Naive thymus-derived CD4-positive, alpha-beta T cell (primary cell): Measurements from ENCODE around the gene TLR9. TPM values are rescaled to one million over a fixed set of nuclear protein-coding genes. Genes with fewer than 3 reads are reported as not detected.

Source experiments
- ATAC-seq: fragments of 150-1000 bp; cut with Tn5 transposase; 2 replicates; pipeline ENCODE4 v1.10.0; 2021; ENCODE audit warnings: mild to moderate bottlenecking, moderate library complexity
- CTCF ChIA-PET: fragments of 350-600 bp; sonication (Branson Sonifier 250); formaldehyde crosslinking; loops from one replicate; lab custom pipeline; 2021; ENCODE audit warnings: antibody characterized with exemption; lab: Charles Lee
- POLR2A ChIA-PET: fragments of 350-600 bp; sonication (Branson Sonifier 250); formaldehyde crosslinking; loops from one replicate; lab custom pipeline; 2021; ENCODE audit warnings: antibody characterized with exemption, inconsistent platforms; lab: Charles Lee
- DNase-seq, 9 donors: peaks; one replicate each; pipeline versions ENCODE4 v3.0.0 to v3.0.0-alpha.2; 2020 to 2022; ENCODE audit warnings: mixed read lengths in 1 of 9
- H3K27ac ChIP-seq: one replicate; pipeline ENCODE4 v1.7.0; 2013; ENCODE audit warnings: mild to moderate bottlenecking, low read depth, low read length, moderate library complexity
- H3K27me3 ChIP-seq, 2 donors: one replicate each; pipeline ENCODE4 v1.7.0; 2013; ENCODE audit warnings: low read length in 2 of 2, mild to moderate bottlenecking in 2 of 2, moderate library complexity in 2 of 2; ENCODE audit not compliant: control insufficient read depth in 2 of 2, insufficient read depth in 2 of 2
- H3K36me3 ChIP-seq, 3 experiments: 1 replicate in 2 of 3; 2 replicates in 1 of 3; pipeline ENCODE4 v1.7.0; 2013; ENCODE audit warnings: low read length in 3 of 3, mild to moderate bottlenecking in 3 of 3, moderate library complexity in 1 of 3; ENCODE audit not compliant: insufficient read depth in 3 of 3, control insufficient read depth in 2 of 3
- H3K4me1 ChIP-seq, 2 donors: one replicate each; pipeline ENCODE4 v1.7.0; 2013; ENCODE audit warnings: low read length in 2 of 2, mild to moderate bottlenecking in 2 of 2, moderate library complexity in 1 of 2; ENCODE audit not compliant: control insufficient read depth in 2 of 2, insufficient read depth in 2 of 2
- H3K4me3 ChIP-seq: 2 replicates; pipeline ENCODE4 v1.7.0; 2013; ENCODE audit warnings: mild to moderate bottlenecking, low read length
- H3K9me3 ChIP-seq, 3 experiments: 1 replicate in 2 of 3; 2 replicates in 1 of 3; pipeline ENCODE4 v1.7.0; 2013; ENCODE audit warnings: low read length in 3 of 3; ENCODE audit not compliant: control insufficient read depth in 2 of 3
- H3K27ac Mint-ChIP-seq, 9 donors: one replicate each; pipeline ENCODE4 v1.8.0; 2020 to 2022; ENCODE audit warnings: mixed read lengths in 9 of 9, mild to moderate bottlenecking in 8 of 9, moderate library complexity in 5 of 9, inconsistent platforms in 2 of 9
- H3K27me3 Mint-ChIP-seq, 5 donors: one replicate each; pipeline ENCODE4 v1.8.0; 2021 to 2022; ENCODE audit warnings: mixed read lengths in 5 of 5, mild to moderate bottlenecking in 1 of 5
- H3K36me3 Mint-ChIP-seq, 5 donors: one replicate each; pipeline ENCODE4 v1.8.0; 2020 to 2022; ENCODE audit warnings: mixed read lengths in 5 of 5, mild to moderate bottlenecking in 3 of 5, inconsistent platforms in 1 of 5
- H3K4me1 Mint-ChIP-seq, 7 donors: one replicate each; pipeline ENCODE4 v1.8.0; 2020 to 2022; ENCODE audit warnings: mixed read lengths in 7 of 7, mild to moderate bottlenecking in 3 of 7, inconsistent platforms in 1 of 7
- H3K4me3 Mint-ChIP-seq, 10 donors: one replicate each; pipeline ENCODE4 v1.8.0; 2020 to 2022; ENCODE audit warnings: mild to moderate bottlenecking in 10 of 10, mixed read lengths in 10 of 10, moderate library complexity in 6 of 10, inconsistent platforms in 2 of 10
- H3K9me3 Mint-ChIP-seq, 11 donors: one replicate each; pipeline ENCODE4 v1.8.0; 2020 to 2022; ENCODE audit warnings: mixed read lengths in 11 of 11, mild to moderate bottlenecking in 4 of 11, inconsistent platforms in 1 of 11, moderate library complexity in 1 of 11
- intact Hi-C, 2 donors: fragments of 100-400 bp; cut with micrococcal nuclease; formaldehyde crosslinking; loops; one replicate each; pipeline ENCODE4 v1.15.1; 2023
- polyA plus RNA-seq, 2 donors: library from polyadenylated mRNA; unstranded; fragments of 300-500 nt; fragmentation: Illumina TruSeq; gene quantifications; one replicate each; pipeline ENCODE4 v1.2.3, GENCODE V29; 2021
- total RNA-seq, 6 experiments: library from RNA in 5 of 6; stranded (reverse) in 5 of 6; gene quantifications; 1 replicate in 5 of 6; 2 replicates in 1 of 6; pipeline ENCODE4 v1.2.3 and lab custom pipeline; 2021 to 2026

Gene TLR9
- total and polyA plus RNA-seq, 7 experiments from 2014 or later: 0.16 to 2.5 (median 1.2) TPM; not detected in 1

DNA sequence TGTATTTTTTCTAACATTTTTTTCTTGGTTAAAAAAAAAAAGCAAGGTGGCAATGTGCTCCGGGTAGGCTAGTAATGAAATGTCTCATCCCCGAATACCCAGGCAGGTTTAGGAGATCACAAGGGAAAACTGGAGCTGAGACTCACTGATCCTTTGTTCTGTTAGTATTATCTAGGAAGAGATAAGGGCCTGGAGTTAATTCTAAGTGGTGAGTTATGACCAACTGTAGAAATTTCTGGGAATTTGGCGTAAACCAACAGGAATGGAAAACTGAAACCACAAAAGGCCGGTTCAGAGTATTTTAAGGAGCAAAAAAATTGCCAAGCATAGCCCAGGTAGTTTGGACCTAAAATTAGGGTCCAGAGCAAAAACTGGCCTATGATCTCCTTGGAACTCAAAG lies 32.5 kb upstream of the TLR9 start:
- Histone ChIP-seq H3K36me3 (peaks cover 43 to 74% (median 64%) of the 10 kb centered on the region in 3 experiments), H3K9me3 (no peaks in the 10 kb centered on the region), H3K4me1 (peaks cover 49 to 88% of the 10 kb centered on the region in 2 donors), H3K27me3 (no peaks in the 10 kb centered on the region), H3K27ac (peak overlapping the region; percentile 87), H3K4me3 (no peak overlapping the region)
- Mint-ChIP-seq H3K27me3 (peaks cover 0 to 2% (median 0%) of the 10 kb centered on the region in 5 donors), H3K4me3 (peak overlapping the region in 1 of 10 donors; percentile 84), H3K27ac (peak overlapping the region; percentile 34 to 100 (median 93)), H3K4me1 (peaks cover 57 to 100% (median 93%) of the 10 kb centered on the region in 7 donors), H3K36me3 (peaks cover 20 to 78% (median 56%) of the 10 kb centered on the region in 5 donors), H3K9me3 (peaks cover 0 to 4% (median 0%) of the 10 kb centered on the region in 11 donors)
- POLR2A ChIA-PET: interaction anchor here (4.4 to 46.3 kb wide), 3 partner anchors 11 to 26 kb away, joined by 35 to 1418 read pairs (median 58); partner anchors contain the start of genes GLYCTK, PPM1M and WDR82
- DNase-seq (no peak), ATAC-seq (no peak)
- intact Hi-C loops: no loop called here
- CTCF ChIA-PET: interaction anchor here (0.6 to 1.2 kb wide), 2 partner anchors 9 to 12 kb away, joined by 3 read pairs; no protein-coding TSS in a partner anchor

DNA sequence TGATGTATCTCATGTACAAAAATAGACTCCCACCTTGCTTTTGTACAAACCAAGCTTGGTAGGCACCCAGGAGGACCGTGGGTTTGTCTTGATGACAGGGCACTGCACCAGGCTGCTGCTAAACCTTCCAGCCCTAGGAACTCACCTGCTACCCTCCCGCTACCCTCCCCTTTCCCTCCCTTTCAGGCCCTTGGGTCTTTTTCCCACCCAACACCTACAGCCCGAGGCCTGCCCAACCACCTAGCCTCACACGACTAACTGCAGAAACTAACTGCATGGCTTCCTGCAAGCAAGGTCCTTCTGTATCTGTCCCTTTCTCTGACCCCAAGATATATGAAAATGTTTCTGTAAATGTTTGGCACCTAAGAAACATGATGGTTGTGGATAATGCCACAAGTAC lies 31.2 kb upstream of the TLR9 start:
- no peak for ATAC-seq
- Histone ChIP-seq H3K4me1 (peaks cover 47 to 88% of the 10 kb centered on the region in 2 donors), H3K36me3 (peaks cover 43 to 69% (median 58%) of the 10 kb centered on the region in 3 experiments), H3K27ac (peak overlapping the region; percentile 87), H3K9me3 (no peaks in the 10 kb centered on the region), H3K4me3 (no peak overlapping the region), H3K27me3 (no peaks in the 10 kb centered on the region)
- Mint-ChIP-seq H3K27me3 (peaks cover 0 to 4% (median 0%) of the 10 kb centered on the region in 5 donors), H3K4me3 (peak overlapping the region in 8 of 10 donors; percentile 6 to 84 (median 38)), H3K9me3 (peaks cover 0 to 4% (median 0%) of the 10 kb centered on the region in 11 donors), H3K36me3 (peaks cover 14 to 73% (median 56%) of the 10 kb centered on the region in 5 donors), H3K27ac (peak overlapping the region; percentile 61 to 100 (median 97)), H3K4me1 (peaks cover 58 to 100% (median 91%) of the 10 kb centered on the region in 7 donors)
- CTCF ChIA-PET: interaction anchor here (1.2 to 1.5 kb wide), 2 partner anchors 16 to 20 kb away, joined by 3 to 5 read pairs; no protein-coding TSS in a partner anchor
- no peak for DNase-seq
- POLR2A ChIA-PET: interaction anchor here (1.0 to 46.3 kb wide), 6 partner anchors 9 to 27 kb away, joined by 4 to 1418 read pairs (median 21); partner anchors contain the start of genes GLYCTK, PPM1M and WDR82
- intact Hi-C loops: no loop called here

DNA sequence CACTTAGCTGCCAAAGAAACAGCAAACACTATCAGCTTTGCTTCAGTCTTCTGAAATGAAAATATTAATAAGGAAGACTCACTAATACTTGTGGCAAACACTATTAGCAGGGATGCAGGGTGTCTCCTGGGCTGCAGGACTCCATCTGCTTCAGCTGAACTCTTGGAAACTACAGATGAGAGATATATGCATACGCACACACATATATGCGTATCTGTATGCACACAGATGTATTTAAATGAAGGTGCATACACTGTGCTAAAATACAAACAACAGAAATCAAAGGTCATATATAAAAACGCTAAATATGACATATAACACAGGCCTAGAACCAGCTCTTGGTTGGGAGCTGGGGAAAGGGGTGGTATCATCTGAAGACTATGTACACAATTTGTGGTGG lies 30.7 kb upstream of the TLR9 start:
- DNase-seq: no peak
- peak overlapping the region in 6 of 10 donors; percentile 32 to 87 (median 52) for H3K4me3 Mint-ChIP-seq
- Histone ChIP-seq H3K36me3 (peaks cover 42 to 66% (median 54%) of the 10 kb centered on the region in 3 experiments), H3K4me1 (peaks cover 49 to 85% of the 10 kb centered on the region in 2 donors), H3K27ac (peak overlapping the region; percentile 87), H3K9me3 (no peaks in the 10 kb centered on the region), H3K27me3 (no peaks in the 10 kb centered on the region), H3K4me3 (no peak overlapping the region)
- ChIA-PET POLR2A (interaction anchor here (1.0 to 46.3 kb wide), 6 partner anchors 9 to 28 kb away, joined by 4 to 1418 read pairs (median 21); partner anchors contain the start of genes GLYCTK, PPM1M and WDR82), CTCF (interaction anchor here (1.2 to 1.5 kb wide), 2 partner anchors 16 to 21 kb away, joined by 3 to 5 read pairs; no protein-coding TSS in a partner anchor)
- peaks cover 0 to 4% (median 0%) of the 10 kb centered on the region in 5 donors for H3K27me3 Mint-ChIP-seq
- intact Hi-C loops: no loop called here
- no peak for ATAC-seq
- peak overlapping the region; percentile 81 to 100 (median 97) for H3K27ac Mint-ChIP-seq
- H3K36me3 Mint-ChIP-seq: peaks cover 14 to 71% (median 53%) of the 10 kb centered on the region in 5 donors
- H3K9me3 Mint-ChIP-seq: peaks cover 0 to 4% (median 0%) of the 10 kb centered on the region in 11 donors
- H3K4me1 Mint-ChIP-seq: peaks cover 53 to 99% (median 91%) of the 10 kb centered on the region in 7 donors

GRCh38 chr3:52254608-52255007 lies 29.2 kb upstream of the TLR9 start:
- ATAC-seq: no peak
- H3K27ac ChIP-seq: peak overlapping the region; percentile 87
- Mint-ChIP-seq H3K4me3 (peak overlapping the region in 8 of 10 donors; percentile 63 to 97 (median 86)), H3K4me1 (peaks cover 48 to 99% (median 91%) of the 10 kb centered on the region in 7 donors), H3K9me3 (peaks cover 0 to 4% (median 0%) of the 10 kb centered on the region in 11 donors), H3K36me3 (peaks cover 18 to 62% (median 46%) of the 10 kb centered on the region in 5 donors), H3K27me3 (peaks cover 0 to 4% (median 0%) of the 10 kb centered on the region in 5 donors), H3K27ac (peak overlapping the region; percentile 92 to 100 (median 98))
- H3K9me3 ChIP-seq: no peaks in the 10 kb centered on the region
- no peak overlapping the region for H3K4me3 ChIP-seq
- no peak for DNase-seq
- intact Hi-C loops: no loop called here
- ChIA-PET POLR2A (interaction anchor here (0.6 to 46.3 kb wide), 9 partner anchors 7 to 201 kb away, joined by 5 to 1418 read pairs (median 41); partner anchors contain the start of genes GLYCTK, NISCH, PPM1M and TWF2), CTCF (interaction anchor here (2.7 to 3.5 kb wide), 5 partner anchors 9 to 34 kb away, joined by 7 to 33 read pairs (median 11); partner anchors contain the start of gene WDR82)
- H3K27me3 ChIP-seq: no peaks in the 10 kb centered on the region
- H3K36me3 ChIP-seq: peaks cover 30 to 58% (median 39%) of the 10 kb centered on the region in 3 experiments
- H3K4me1 ChIP-seq: peaks cover 51 to 91% of the 10 kb centered on the region in 2 donors

- ChIA-PET CTCF (interaction anchor here (0.6 to 3.5 kb wide), 17 partner anchors 8 to 1644 kb away, joined by 4 to 33 read pairs (median 9); partner anchors contain the start of genes TWF2 and WDR82), POLR2A (interaction anchor here (0.8 to 46.3 kb wide), 14 partner anchors 8 to 202 kb away, joined by 3 to 1418 read pairs (median 8); partner anchors contain the start of genes DUSP7, GLYCTK, NISCH and PPM1M)
- peaks cover 55 to 91% of the 10 kb centered on the region in 2 donors for H3K4me1 ChIP-seq
- H3K36me3 ChIP-seq: peaks cover 20 to 58% (median 29%) of the 10 kb centered on the region in 3 experiments
- Mint-ChIP-seq H3K36me3 (peaks cover 15 to 58% (median 39%) of the 10 kb centered on the region in 5 donors), H3K27me3 (peaks cover 0 to 4% (median 0%) of the 10 kb centered on the region in 5 donors), H3K4me3 (peak overlapping the region; percentile 82 to 97 (median 86)), H3K27ac (peak overlapping the region; percentile 92 to 100 (median 98)), H3K9me3 (peaks cover 0 to 4% (median 0%) of the 10 kb centered on the region in 11 donors), H3K4me1 (peaks cover 46 to 99% (median 92%) of the 10 kb centered on the region in 7 donors)
- H3K27ac ChIP-seq: peak overlapping the region; percentile 87
- H3K9me3 ChIP-seq: no peaks in the 10 kb centered on the region
- DNase-seq (peak in 8 of 9 donors; percentile 81 to 95 (median 94)), ATAC-seq (peak; percentile 95)
- intact Hi-C loops: loop anchor here (1.0 kb wide), 9 partner anchors 8 to 86 kb away; partner anchors contain the start of genes PPM1M (in 2 of the 2), WDR82 (in 2 of the 2) and TWF2 (in 1 of the 2)
- peak overlapping the region; percentile 38 for H3K4me3 ChIP-seq
- no peaks in the 10 kb centered on the region for H3K27me3 ChIP-seq
Observed at GRCh38 chr3:52253314-52254304, 28.2 kb upstream of the TLR9 start.
